ENCODE results near the gene ALK.

- TF ChIP-seq SETDB1 (IDR thresholded peaks at IDR 0.05; ENCODE audit: insufficient read length, low read length) (no peak), ZNF76 (tag by site-specific recombination; IDR thresholded peaks at IDR 0.05; ENCODE audit: borderline replicate concordance, low read depth) (no peak), CTCF (tag by site-specific recombination; IDR thresholded peaks at IDR 0.05) (no peak), ZNF10 (tag by site-specific recombination; IDR thresholded peaks at IDR 0.05) (no peak), ZNF837 (tag by site-specific recombination; IDR thresholded peaks at IDR 0.05) (no peak), ZNF280D (tag by site-specific recombination; IDR thresholded peaks at IDR 0.05) (no peak), HOXA7 (CRISPR knock-in tag; IDR thresholded peaks at IDR 0.05; ENCODE audit: borderline replicate concordance) (no peak), ZNF830 (tag by site-specific recombination; IDR thresholded peaks at IDR 0.05; ENCODE audit: low read depth) (no peak), ZNF350 (tag by site-specific recombination; IDR thresholded peaks at IDR 0.05) (no peak)
These were observed 263.7 kb downstream of the ALK start for GRCh38 chr2:29657674-29658073.

Measured in HEK293 (cell line).